Heart left ventricle (tissue), 16 donors: ENCODE data around the gene ARPC1B. TPM values are rescaled to one million over a fixed set of nuclear protein-coding genes. Genes with fewer than 3 reads are reported as not detected.
"Not testable (repeated sequence)": the region's sequence is repeated elsewhere in the genome, so short reads cannot be mapped to it uniquely, and the experiment has no call there.

ENCODE experiments used
- ATAC-seq, 4 donors: fragments of 200-7000 bp; cut with Tn5 transposase; one replicate each; pipeline ENCODE4 v1.9.1; 2020 to 2022; ENCODE audit warnings: moderate library complexity in 4 of 4, mild to moderate bottlenecking in 3 of 4, moderate number of reproducible peaks in 1 of 4
- DNase-seq, 5 donors: peaks; one replicate each; pipeline ENCODE4 v3.0.0-alpha.2; 2020
- H3K27ac ChIP-seq, 12 donors: fragments of 200-600 bp; sonication (generic) in 4 of 12; one replicate each; pipeline versions ENCODE4 v1.5.0 to v1.8.0; 2016 to 2022; ENCODE audit warnings: mild to moderate bottlenecking in 2 of 12
- H3K27me3 ChIP-seq, 9 donors: fragments of 200-600 bp; sonication (generic) in 2 of 9; one replicate each; pipeline versions ENCODE4 v1.5.1 to v1.8.0; 2016 to 2022; ENCODE audit warnings: mild to moderate bottlenecking in 3 of 9
- H3K36me3 ChIP-seq, 9 donors: fragments of 200-600 bp; sonication (generic) in 2 of 9; one replicate each; pipeline versions ENCODE4 v1.5.0 to v1.8.0; 2018 to 2022; ENCODE audit warnings: mild to moderate bottlenecking in 2 of 9
- H3K4me1 ChIP-seq, 12 donors: fragments of 200-600 bp; sonication (generic) in 4 of 12; one replicate each; pipeline versions ENCODE4 v1.5.0 to v1.8.0; 2016 to 2022; ENCODE audit warnings: mild to moderate bottlenecking in 3 of 12
- H3K4me3 ChIP-seq, 12 donors: fragments of 200-600 bp; sonication (generic) in 4 of 12; one replicate each; pipeline versions ENCODE4 v1.5.0 to v1.8.0; 2017 to 2022; ENCODE audit warnings: mild to moderate bottlenecking in 9 of 12, moderate library complexity in 4 of 12
- H3K9me3 ChIP-seq, 12 donors: fragments of 200-600 bp; sonication (generic) in 4 of 12; one replicate each; pipeline versions ENCODE4 v1.5.0 to v1.8.0; 2016 to 2022; ENCODE audit warnings: mild to moderate bottlenecking in 1 of 12
- CTCF ChIP-seq, 12 donors: fragments of 200-600 bp; sonication (generic) in 4 of 12; IDR thresholded peaks; one replicate each; pipeline versions ENCODE4 v1.5.0 to v1.8.0; 2018 to 2022; ENCODE audit warnings: antibody characterized with exemption in 12 of 12, mild to moderate bottlenecking in 5 of 12
- POLR2A ChIP-seq, 2 donors: fragments of 450-650 bp; IDR thresholded peaks; one replicate each; pipeline ENCODE4 v1.6.1; 2017; ENCODE audit warnings: antibody characterized with exemption in 2 of 2, mild to moderate bottlenecking in 2 of 2, moderate library complexity in 2 of 2
- WGBS, 4 donors: extraction: QIAGEN DNeasy Blood & Tissue Kit in 2 of 4; methylation state at CpG; one replicate each; pipeline versions ENCODE4 v1.1.5 to v1.1.7; 2013 to 2018; 5-methylcytosine and 5-hydroxymethylcytosine counted together
- intact Hi-C, 10 donors: fragments of 100-400 bp; cut with DNase I; formaldehyde crosslinking; loops; one replicate each; pipeline versions ENCODE4 v1.11.1 to v1.14.2; 2022
- polyA plus RNA-seq, 2 donors: library from polyadenylated mRNA; stranded (reverse); fragments of 200-250 nt; gene quantifications; one replicate each; pipeline ENCODE4 v1.2.3, GENCODE V29; 2013
- total RNA-seq, 9 donors: library from RNA; depleted of rRNA in 2 of 9; stranded (reverse); fragments of >200 nt in 2 of 9; fragmentation: NEBNext Ultra II Directional in 3 of 9; extraction: Animal tissue kit (Norgen Biotek cat#: 25700) in 3 of 9; gene quantifications; one replicate each; pipeline versions ENCODE4 v1.1.0 to v1.2.4, GENCODE V29; 2016 to 2023
- donor health status: ischemic (EF 13 %, LVEDD 7.1; RV severe dilation, severe dysfunction).
- donor health status: healthy with polysubstance abuse.
- donor health status: DM: no; HTN: yes; CAD: no.
- donor health status: DM: no; HTN: no; CAD: no.
- donor health status: ischemic (EF 25% LVEDD 6.9; RV normal size, moderate dysfunction).
- donor health status: ischemic (EF 25% LVEDD 5.7; RV mildly dilated, moderate dysfunction).
- donor health status: healthy.
- donor health status: DM: yes; HTN: yes; CAD: no.
- donor health status: ischemic (EF 35%, LVEDD 5.7; RV mildly dilated, moderate dysfunction).
- donor health status: nonischemic (EF 11% LVEDD 7.7; RV severe dilation, severe dysfunction).
- donor health status: DM: yes; HTN: yes; CAD: no.
- donor health status: PGD.
- donor health status: ischemic (EF 29% LVEDD 5.4; RV normal size, mild dysfunction).
- donor health status: nonischemic (EF 23%, LVEDD 6.1; RV moderate dilation, normal function).

Gene ARPC1B
- total and polyA plus RNA-seq, 11 donors = 17.2 to 142 (median 37.1) TPM

- ATAC-seq (peak in 1 of 4 donors; percentile 14), DNase-seq (peak in 1 of 5 donors; percentile 50)
- H3K9me3 ChIP-seq = no peaks in the 10 kb centered on the region
- WGBS, 4 donors = 92 to 96% (median 93%) methylated on average over 16 to 24 of the region's 24 CpGs
- H3K27ac ChIP-seq = no peak overlapping the region
- intact Hi-C loops = no loop called here
- H3K27me3 ChIP-seq = no peaks in the 10 kb centered on the region
- TF ChIP-seq CTCF (IDR thresholded peaks at IDR 0.05) = no peak
- TF ChIP-seq POLR2A (IDR thresholded peaks at IDR 0.05) = no peak
- H3K4me3 ChIP-seq = no peak overlapping the region
- peaks cover 0 to 76% (median 68%) of the 10 kb centered on the region in 9 donors for H3K36me3 ChIP-seq
- no peaks in the 10 kb centered on the region for H3K4me1 ChIP-seq
These were observed 50.6 kb downstream of the ARPC1B start for GRCh38 chr7:99424932-99425730.

- H3K36me3 ChIP-seq = peaks cover 0 to 77% (median 69%) of the 10 kb centered on the region in 9 donors
- intact Hi-C loops = no loop called here
- 80 to 86% (median 84%) methylated on average over 6 to 10 of the region's 10 CpGs for WGBS, 4 donors
- ATAC-seq (peak in 1 of 4 donors; percentile 33), DNase-seq (peak in 1 of 5 donors; percentile 12)
- no peaks in the 10 kb centered on the region for H3K9me3 ChIP-seq
- no peaks in the 10 kb centered on the region for H3K27me3 ChIP-seq
- H3K4me1 ChIP-seq = no peaks in the 10 kb centered on the region
- no peak overlapping the region for H3K27ac ChIP-seq
- TF ChIP-seq CTCF (IDR thresholded peaks at IDR 0.05) = no peak
- no peak for TF ChIP-seq POLR2A (IDR thresholded peaks at IDR 0.05)
- H3K4me3 ChIP-seq = no peak overlapping the region
These were observed 54.5 kb downstream of the ARPC1B start for GRCh38 chr7:99428972-99429566.

- H3K9me3 ChIP-seq = no peaks in the 10 kb centered on the region
- ATAC-seq (peak in 1 of 4 donors; percentile 19), DNase-seq (peak in 1 of 5 donors; percentile 48)
- H3K4me1 ChIP-seq = no peaks in the 10 kb centered on the region
- intact Hi-C loops = loop anchor here in 1 of 10 donors (10.0 kb wide), 1 partner anchor 125 kb away; the partner anchor contains the start of genes FAM200A and ZNF655
- no peak overlapping the region for H3K4me3 ChIP-seq
- H3K27ac ChIP-seq = no peak overlapping the region
- TF ChIP-seq POLR2A (IDR thresholded peaks at IDR 0.05) (no peak), CTCF (IDR thresholded peaks at IDR 0.05) (no peak)
- 94 to 99% (median 96%) methylated on average over 5 to 8 of the region's 8 CpGs for WGBS, 4 donors
- H3K36me3 ChIP-seq = peaks cover 0 to 77% (median 69%) of the 10 kb centered on the region in 9 donors
- H3K27me3 ChIP-seq = no peaks in the 10 kb centered on the region
These were observed 55.2 kb downstream of the ARPC1B start for GRCh38 chr7:99429756-99430155.

GRCh38 chr7:99431756-99432540 lies 57.4 kb downstream of the ARPC1B start:
- WGBS, 4 donors = 75 to 83% (median 76%) methylated on average over 12 to 13 of the region's 13 CpGs
- ATAC-seq, H3K4me1 ChIP-seq, H3K9me3 ChIP-seq, H3K27ac ChIP-seq, H3K27me3 ChIP-seq, H3K4me3 ChIP-seq: not testable (repeated sequence)
- peaks cover 0 to 73% (median 62%) of the 10 kb centered on the region in 9 donors for H3K36me3 ChIP-seq
- peak in 1 of 5 donors; percentile 13 for DNase-seq
- intact Hi-C loops = loop anchor here in 1 of 10 donors (10.0 kb wide), 1 partner anchor 123 kb away; the partner anchor contains the start of genes FAM200A and ZNF655
